SU-DHL-6 (cell line): Measurements from ENCODE around the gene OBSL1.

Experiments
- EZH2phosphoT487 ChIP-seq: fragments of 200-600 bp; sonication (generic), shearing (Covaris generic); conservative IDR thresholded peaks from 2 replicates; pipeline ENCODE4 v1.6.1; 2018; ENCODE audit warnings: mild to moderate bottlenecking, antibody characterized with exemption, low read length, moderate library complexity, mixed read lengths
- TF ChIP-seq, protein P1 (sequence below): fragments of 200-600 bp; sonication (generic); IDR thresholded peaks from one replicate; pipeline ENCODE4 v1.5.1; 2017; ENCODE audit warnings: antibody characterized with exemption, mild to moderate bottlenecking, low read length, moderate library complexity; ENCODE audit not compliant: insufficient read depth, poor library complexity, severe bottlenecking

DNA sequence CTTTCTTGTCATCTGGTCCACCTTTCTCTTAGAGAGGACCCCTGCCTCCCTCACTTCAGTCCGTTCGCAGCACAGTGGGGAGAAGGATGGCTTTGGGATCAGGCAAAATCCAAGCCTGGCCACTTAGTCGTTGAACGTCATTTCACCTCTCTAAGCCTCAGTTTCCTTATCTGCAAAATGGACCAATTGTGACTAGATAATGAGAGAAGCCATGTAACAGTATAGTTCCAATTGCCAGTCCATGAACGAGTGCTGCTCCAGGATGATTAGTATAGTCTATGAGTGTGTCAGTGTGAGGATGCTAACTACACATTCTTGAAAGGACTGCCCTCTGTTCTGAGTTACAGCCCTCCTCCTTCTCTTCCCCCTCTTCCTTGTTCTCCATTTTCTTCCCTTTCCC lies 1.8 kb upstream of the OBSL1 start:
- TF ChIP-seq, protein P1, sequence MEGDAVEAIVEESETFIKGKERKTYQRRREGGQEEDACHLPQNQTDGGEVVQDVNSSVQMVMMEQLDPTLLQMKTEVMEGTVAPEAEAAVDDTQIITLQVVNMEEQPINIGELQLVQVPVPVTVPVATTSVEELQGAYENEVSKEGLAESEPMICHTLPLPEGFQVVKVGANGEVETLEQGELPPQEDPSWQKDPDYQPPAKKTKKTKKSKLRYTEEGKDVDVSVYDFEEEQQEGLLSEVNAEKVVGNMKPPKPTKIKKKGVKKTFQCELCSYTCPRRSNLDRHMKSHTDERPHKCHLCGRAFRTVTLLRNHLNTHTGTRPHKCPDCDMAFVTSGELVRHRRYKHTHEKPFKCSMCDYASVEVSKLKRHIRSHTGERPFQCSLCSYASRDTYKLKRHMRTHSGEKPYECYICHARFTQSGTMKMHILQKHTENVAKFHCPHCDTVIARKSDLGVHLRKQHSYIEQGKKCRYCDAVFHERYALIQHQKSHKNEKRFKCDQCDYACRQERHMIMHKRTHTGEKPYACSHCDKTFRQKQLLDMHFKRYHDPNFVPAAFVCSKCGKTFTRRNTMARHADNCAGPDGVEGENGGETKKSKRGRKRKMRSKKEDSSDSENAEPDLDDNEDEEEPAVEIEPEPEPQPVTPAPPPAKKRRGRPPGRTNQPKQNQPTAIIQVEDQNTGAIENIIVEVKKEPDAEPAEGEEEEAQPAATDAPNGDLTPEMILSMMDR, result no peak
- no peak for TF ChIP-seq EZH2phosphoT487
